OCI-LY7 (cell line): ENCODE measurements around the gene COPS8. TPM values are rescaled to one million over a fixed set of nuclear protein-coding genes. Genes with fewer than 3 reads are reported as not detected.

Source experiments
- BruUV-seq: library from RNA; stranded (reverse); fragments of 400-500 nt; replicated peaks from 2 replicates; lab custom pipeline; 2021; lab: Mats Ljungman, UMichigan
- CTCF ChIA-PET: fragments of 300-600 bp; sonication (Branson Sonifier 250); formaldehyde crosslinking; loops from one replicate; lab custom pipeline; 2022; ENCODE audit warnings: antibody characterized with exemption; ENCODE audit not compliant: unreplicated experiment; lab: Charles Lee
- POLR2A ChIA-PET: fragments of 300-600 bp; sonication (Branson Sonifier 250); formaldehyde crosslinking; loops from one replicate; lab custom pipeline; 2022; ENCODE audit warnings: antibody characterized with exemption; lab: Charles Lee
- DNase-seq: peaks from one replicate; pipeline ENCODE4 v3.0.0-alpha.2; 2015; ENCODE audit warnings: low spot score
- H2AFZ ChIP-seq: fragments of 200-600 bp; sonication (generic), shearing (Covaris generic); 2 replicates; pipeline ENCODE4 v1.6.1; 2014; ENCODE audit warnings: mild to moderate bottlenecking, antibody characterized with exemption, low read length, moderate library complexity
- H3K27ac ChIP-seq: fragments of 200-600 bp; sonication (generic); 2 replicates; pipeline ENCODE4 v1.5.1; 2014; ENCODE audit warnings: mixed run types, low read depth, mild to moderate bottlenecking, moderate library complexity, low read length, inconsistent platforms; ENCODE audit not compliant: poor library complexity, severe bottlenecking
- H3K36me3 ChIP-seq: fragments of 200-600 bp; sonication (generic); 2 replicates; pipeline ENCODE4 v1.6.1; 2014; ENCODE audit warnings: mild to moderate bottlenecking, antibody characterized with exemption, low read length, moderate library complexity, mixed read lengths; ENCODE audit not compliant: insufficient read depth
- H3K4me1 ChIP-seq: fragments of 200-600 bp; sonication (generic); 2 replicates; pipeline ENCODE4 v1.5.1; 2014; ENCODE audit warnings: mild to moderate bottlenecking, low read length; ENCODE audit not compliant: insufficient read depth, poor library complexity, severe bottlenecking
- H3K4me2 ChIP-seq: fragments of 200-600 bp; sonication (generic); 2 replicates; pipeline ENCODE4 v1.6.1; 2014; ENCODE audit warnings: mild to moderate bottlenecking, low read length
- H3K4me3 ChIP-seq: fragments of 200-600 bp; sonication (generic); 2 replicates; pipeline ENCODE4 v1.5.1; 2014; ENCODE audit warnings: mild to moderate bottlenecking, low read depth, low read length; ENCODE audit not compliant: poor library complexity, severe bottlenecking
- H3K79me2 ChIP-seq: fragments of 200-600 bp; sonication (generic); 2 replicates; pipeline ENCODE4 v1.6.1; 2016; ENCODE audit warnings: low read depth, mild to moderate bottlenecking, low read length, moderate library complexity, mixed read lengths; ENCODE audit not compliant: insufficient read depth
- H3K9me2 ChIP-seq: fragments of 200-600 bp; sonication (generic); 2 replicates; pipeline ENCODE4 v1.6.1; 2016; ENCODE audit warnings: mild to moderate bottlenecking, low read length, mixed read lengths; ENCODE audit not compliant: insufficient read depth
- H3K9me3 ChIP-seq: fragments of 200-600 bp; sonication (generic); 2 replicates; pipeline ENCODE4 v1.6.1; 2014; ENCODE audit warnings: mild to moderate bottlenecking, mixed run types, low read length, mixed read lengths
- H4K20me1 ChIP-seq: fragments of 200-600 bp; sonication (generic); 2 replicates; pipeline ENCODE4 v1.6.1; 2014; ENCODE audit warnings: mild to moderate bottlenecking, antibody characterized with exemption, low read length, moderate library complexity, mixed read lengths; ENCODE audit not compliant: insufficient read depth
- CTCF ChIP-seq: fragments of 200-600 bp; sonication (generic); conservative IDR thresholded peaks from 2 replicates; pipeline ENCODE4 v1.5.1; 2014; ENCODE audit warnings: mild to moderate bottlenecking, antibody characterized with exemption, low read length, moderate library complexity, mixed read lengths
- EZH2phosphoT487 ChIP-seq: fragments of 200-600 bp; sonication (generic); IDR thresholded peaks from 2 replicates; pipeline ENCODE4 v1.6.1; 2018; ENCODE audit warnings: low read depth, borderline replicate concordance, mild to moderate bottlenecking, mixed run types, antibody characterized with exemption, low read length, moderate library complexity, mixed read lengths
- intact Hi-C: fragments of 100-400 bp; cut with micrococcal nuclease; formaldehyde crosslinking; loops from one replicate; pipeline ENCODE4 v1.10.0; 2022; ENCODE audit not compliant: unreplicated experiment
- total RNA-seq, 2 experiments: library from RNA; depleted of rRNA in 1 of 2; stranded (reverse); fragments of >200 nt in 1 of 2; shearing (Covaris generic) in 1 of 2; gene quantifications; 2 replicates each; pipeline ENCODE4 v1.2.3, GENCODE V29; 2014 to 2022

The COPS8 gene
- total RNA-seq, 2 experiments from 2014 or later: 58.8 to 117 TPM

GRCh38 chr2:237140689-237141285, 55.1 kb downstream of the COPS8 start:
- DNase-seq: no peak
- H2AFZ ChIP-seq: no peak overlapping the region
- H3K79me2 ChIP-seq: no peaks in the 10 kb centered on the region
- no peak overlapping the region for H3K4me2 ChIP-seq
- no peak overlapping the region for H3K4me3 ChIP-seq
- POLR2A ChIA-PET: interaction anchor here (1.3 kb wide), 1 partner anchor 414 kb away, joined by 3 read pairs; no protein-coding TSS in a partner anchor
- H3K36me3 ChIP-seq: no peaks in the 10 kb centered on the region
- intact Hi-C loops: no loop called here
- TF ChIP-seq CTCF: no peak
- TF ChIP-seq EZH2phosphoT487: no peak
- no peak overlapping the region for H3K27ac ChIP-seq
- no peaks in the 10 kb centered on the region for H4K20me1 ChIP-seq
- no TSS peak for BruUV-seq
- CTCF ChIA-PET: no interaction called here
- no peaks in the 10 kb centered on the region for H3K9me2 ChIP-seq
- H3K4me1 ChIP-seq: no peaks in the 10 kb centered on the region
- H3K9me3 ChIP-seq: peaks cover 2% of the 10 kb centered on the region; the same call in 1 of the 2 replicates

- CTCF ChIA-PET: no interaction called here
- Histone ChIP-seq H3K36me3 (no peaks in the 10 kb centered on the region), H4K20me1 (no peaks in the 10 kb centered on the region), H3K79me2 (no peaks in the 10 kb centered on the region), H3K27ac (no peak overlapping the region), H2AFZ (no peak overlapping the region), H3K4me2 (no peak overlapping the region), H3K4me1 (no peaks in the 10 kb centered on the region), H3K4me3 (no peak overlapping the region), H3K9me2 (no peaks in the 10 kb centered on the region), H3K9me3 (peaks cover 9% of the 10 kb centered on the region; the same call in 1 of the 2 replicates)
- no peak for DNase-seq
- intact Hi-C loops: no loop called here
- BruUV-seq: no TSS peak
- TF ChIP-seq EZH2phosphoT487 (no peak), CTCF (no peak)
- POLR2A ChIA-PET: interaction anchor here (1.3 kb wide), 1 partner anchor 414 kb away, joined by 3 read pairs; no protein-coding TSS in a partner anchor
Observed at GRCh38 chr2:237141571-237142051, 55.9 kb downstream of the COPS8 start.

- Histone ChIP-seq H3K4me1 (no peaks in the 10 kb centered on the region), H2AFZ (no peak overlapping the region), H3K36me3 (no peaks in the 10 kb centered on the region), H3K4me2 (no peak overlapping the region), H3K9me2 (no peaks in the 10 kb centered on the region), H3K27ac (no peak overlapping the region), H3K9me3 (peaks cover 17% of the 10 kb centered on the region; the same call in 1 of the 2 replicates), H3K4me3 (no peak overlapping the region), H3K79me2 (no peaks in the 10 kb centered on the region), H4K20me1 (no peaks in the 10 kb centered on the region)
- POLR2A ChIA-PET: no interaction called here
- DNase-seq: no peak
- BruUV-seq: no TSS peak
- TF ChIP-seq CTCF (no peak), EZH2phosphoT487 (no peak)
- CTCF ChIA-PET: interaction anchor here (0.9 to 1.5 kb wide), 2 partner anchors 8 to 11 kb away, joined by 3 read pairs; no protein-coding TSS in a partner anchor
- intact Hi-C loops: no loop called here
Observed at GRCh38 chr2:237143118-237143517, 57.4 kb downstream of the COPS8 start.
